Astrocyte (in vitro differentiated cells and primary cell): ENCODE measurements around the gene ACOT13. TPM values are rescaled to one million over a fixed set of nuclear protein-coding genes. Genes with fewer than 3 reads are reported as not detected.
"Not testable (repeated sequence)": the region's sequence is repeated elsewhere in the genome, so short reads cannot be mapped to it uniquely, and the experiment has no call there.

Experiments
- DNase-seq: peaks from one replicate; pipeline ENCODE4 v3.0.0-alpha.2; 2010; ENCODE audit warnings: low read depth
- FAIRE-seq: peaks from 2 replicates; lab custom pipeline; 2011; peaks lifted over from hg19 to GRCh38; lab: Jason Lieb, UNC
- H2AFZ ChIP-seq: 2 replicates; pipeline ENCODE4 v1.6.0; 2012; ENCODE audit warnings: low read depth, low read length, inconsistent platforms
- H3K27ac ChIP-seq: 2 replicates; pipeline ENCODE4 v1.5.1; 2011; ENCODE audit warnings: low read depth, low read length, inconsistent platforms
- H3K27me3 ChIP-seq: 2 replicates; pipeline ENCODE4 v1.6.0; 2011; ENCODE audit warnings: low read length, inconsistent platforms; ENCODE audit not compliant: insufficient read depth
- H3K36me3 ChIP-seq: 2 replicates; pipeline ENCODE4 v1.5.1; 2011; ENCODE audit warnings: low read length, inconsistent platforms; ENCODE audit not compliant: insufficient read depth
- H3K4me1 ChIP-seq: 2 replicates; pipeline ENCODE4 v1.5.1; 2011; ENCODE audit warnings: low read length, inconsistent platforms; ENCODE audit not compliant: insufficient read depth
- H3K4me2 ChIP-seq: 2 replicates; pipeline ENCODE4 v1.6.0; 2012; ENCODE audit warnings: low read length, inconsistent platforms
- H3K4me3 ChIP-seq: 2 replicates; pipeline ENCODE4 v1.5.1; 2011; ENCODE audit warnings: low read depth, mild to moderate bottlenecking, low read length, inconsistent platforms; ENCODE audit not compliant: insufficient read depth
- H3K79me2 ChIP-seq: 2 replicates; pipeline ENCODE4 v1.6.0; 2012; ENCODE audit warnings: mild to moderate bottlenecking, low read length, inconsistent platforms; ENCODE audit not compliant: insufficient read depth
- H3K9ac ChIP-seq: 2 replicates; pipeline ENCODE4 v1.6.0; 2012; ENCODE audit warnings: mild to moderate bottlenecking, low read length, inconsistent platforms
- H3K9me3 ChIP-seq: 2 replicates; pipeline ENCODE4 v1.5.1; 2012; ENCODE audit warnings: low read depth, mild to moderate bottlenecking, low read length, inconsistent platforms; ENCODE audit not compliant: insufficient read depth
- H4K20me1 ChIP-seq: 2 replicates; pipeline ENCODE4 v1.6.0; 2012; ENCODE audit warnings: low read length, inconsistent platforms; ENCODE audit not compliant: insufficient read depth
- H3K27ac Mint-ChIP-seq: one replicate; pipeline ENCODE4 v1.8.0; 2021; ENCODE audit warnings: mild to moderate bottlenecking, mixed read lengths; ENCODE audit not compliant: unreplicated experiment
- H3K27me3 Mint-ChIP-seq: one replicate; pipeline ENCODE4 v1.8.0; 2021; ENCODE audit warnings: low read depth, mixed read lengths; ENCODE audit not compliant: unreplicated experiment
- H3K36me3 Mint-ChIP-seq: one replicate; pipeline ENCODE4 v1.8.0; 2021; ENCODE audit warnings: low read depth, mixed read lengths; ENCODE audit not compliant: unreplicated experiment
- H3K4me1 Mint-ChIP-seq: one replicate; pipeline ENCODE4 v1.8.0; 2021; ENCODE audit warnings: low read depth, mixed read lengths; ENCODE audit not compliant: unreplicated experiment
- H3K4me3 Mint-ChIP-seq: one replicate; pipeline ENCODE4 v1.8.0; 2021; ENCODE audit warnings: mild to moderate bottlenecking, moderate library complexity, mixed read lengths; ENCODE audit not compliant: unreplicated experiment
- H3K9me3 Mint-ChIP-seq: one replicate; pipeline ENCODE4 v1.8.0; 2021; ENCODE audit warnings: mild to moderate bottlenecking, mixed read lengths; ENCODE audit not compliant: unreplicated experiment
- CTCF ChIP-seq: IDR thresholded peaks from 2 replicates; pipeline ENCODE4 v1.5.1; 2011; ENCODE audit warnings: low read depth, mild to moderate bottlenecking, inconsistent platforms, low read length, moderate library complexity; ENCODE audit not compliant: insufficient read depth
- EZH2 ChIP-seq: IDR thresholded peaks from 2 replicates; pipeline ENCODE4 v1.6.1; 2012; ENCODE audit warnings: mild to moderate bottlenecking, low read length, inconsistent platforms; ENCODE audit not compliant: insufficient read depth
- total RNA-seq: library from RNA; stranded (reverse); gene quantifications from 2 replicates; pipeline ENCODE4 v1.2.1, GENCODE V29; 2021

Gene ACOT13
- total RNA-seq, 1 donor from 2014 or later: 35.9 TPM

- FAIRE-seq: no peak
- H3K4me3 Mint-ChIP-seq: no peak overlapping the region
Observed at GRCh38 chr6:24752503-24752902, 85.6 kb downstream of the ACOT13 start.

GRCh38 chr6:24752917-24753492, 86.1 kb downstream of the ACOT13 start:
- no peak overlapping the region for H2AFZ ChIP-seq
- TF ChIP-seq EZH2: no peak
- TF ChIP-seq CTCF: no peak
- no peak overlapping the region for H3K4me3 Mint-ChIP-seq
- no peaks in the 10 kb centered on the region for H3K36me3 Mint-ChIP-seq
- H3K27ac ChIP-seq: no peak overlapping the region
- H3K4me1 Mint-ChIP-seq: no peaks in the 10 kb centered on the region
- FAIRE-seq (no peak), DNase-seq (no peak)
- no peaks in the 10 kb centered on the region for H3K9me3 ChIP-seq
- H3K79me2 ChIP-seq: no peaks in the 10 kb centered on the region
- H3K9ac ChIP-seq: no peak overlapping the region
- no peak overlapping the region for H3K4me3 ChIP-seq
- no peaks in the 10 kb centered on the region for H3K27me3 Mint-ChIP-seq
- no peaks in the 10 kb centered on the region for H3K4me1 ChIP-seq
- H3K9me3 Mint-ChIP-seq: no peaks in the 10 kb centered on the region
- no peak overlapping the region for H3K4me2 ChIP-seq
- H3K27me3 ChIP-seq: no peaks in the 10 kb centered on the region
- no peaks in the 10 kb centered on the region for H4K20me1 ChIP-seq
- no peaks in the 10 kb centered on the region for H3K36me3 ChIP-seq
- no peak overlapping the region for H3K27ac Mint-ChIP-seq

More at GRCh38 chr6:24752503-24752902, 85.6 kb downstream of the ACOT13 start:
- DNase-seq: no peak
- Histone ChIP-seq H3K9me3 (no peaks in the 10 kb centered on the region), H3K27ac (no peak overlapping the region), H4K20me1 (no peaks in the 10 kb centered on the region), H3K27me3 (no peaks in the 10 kb centered on the region), H3K36me3 (no peaks in the 10 kb centered on the region), H3K4me3 (no peak overlapping the region), H3K79me2 (no peaks in the 10 kb centered on the region), H3K4me1 (no peaks in the 10 kb centered on the region), H2AFZ (no peak overlapping the region), H3K9ac (no peak overlapping the region), H3K4me2 (no peak overlapping the region)
- Mint-ChIP-seq H3K36me3 (no peaks in the 10 kb centered on the region), H3K27me3 (no peaks in the 10 kb centered on the region), H3K4me1 (no peaks in the 10 kb centered on the region), H3K27ac (no peak overlapping the region), H3K9me3 (no peaks in the 10 kb centered on the region)
- TF ChIP-seq CTCF: no peak
- TF ChIP-seq EZH2: no peak

- Mint-ChIP-seq H3K4me1 (no peaks in the 10 kb centered on the region), H3K4me3 (no peak overlapping the region), H3K27ac (no peak overlapping the region), H3K9me3 (no peaks in the 10 kb centered on the region), H3K27me3 (no peaks in the 10 kb centered on the region), H3K36me3 (no peaks in the 10 kb centered on the region)
- H3K9ac ChIP-seq: no peak overlapping the region
- no peak overlapping the region for H2AFZ ChIP-seq
- no peaks in the 10 kb centered on the region for H3K4me1 ChIP-seq
- no peaks in the 10 kb centered on the region for H3K9me3 ChIP-seq
- H3K36me3 ChIP-seq: no peaks in the 10 kb centered on the region
- no peak overlapping the region for H3K27ac ChIP-seq
- TF ChIP-seq CTCF (no peak), EZH2 (no peak)
- no peaks in the 10 kb centered on the region for H3K27me3 ChIP-seq
- no peak overlapping the region for H3K4me3 ChIP-seq
- no peak overlapping the region for H3K4me2 ChIP-seq
- H3K79me2 ChIP-seq: no peaks in the 10 kb centered on the region
- FAIRE-seq (no peak), DNase-seq (no peak)
- H4K20me1 ChIP-seq: no peaks in the 10 kb centered on the region
Observed at GRCh38 chr6:24753545-24753944, 86.7 kb downstream of the ACOT13 start.

GRCh38 chr6:24754378-24754777, 87.5 kb downstream of the ACOT13 start:
- H3K27me3 Mint-ChIP-seq, H3K36me3 Mint-ChIP-seq, H3K9me3 ChIP-seq, H3K79me2 ChIP-seq, H3K36me3 ChIP-seq, H3K27me3 ChIP-seq, FAIRE-seq, H3K4me1 ChIP-seq, H3K27ac Mint-ChIP-seq, H3K9ac ChIP-seq, H3K4me2 ChIP-seq, DNase-seq, H3K4me3 Mint-ChIP-seq, H3K4me3 ChIP-seq, H3K27ac ChIP-seq, H3K9me3 Mint-ChIP-seq, H4K20me1 ChIP-seq, H3K4me1 Mint-ChIP-seq, H2AFZ ChIP-seq: not testable (repeated sequence)
